T-helper 2 cell (primary cell): ENCODE measurements around the gene CEP112.

ENCODE experiments used
- DNase-seq, 5 experiments: peaks; one replicate each; pipeline versions ENCODE4 v3.0.0 to v3.0.0-alpha.2; 2012 to 2022

CEP112 gene

GRCh38 chr17:66063686-66064085 lies 128.2 kb downstream of the CEP112 start:
- DNase-seq = no peak

GRCh38 chr17:66056148-66056547 lies 135.8 kb downstream of the CEP112 start:
- DNase-seq = no peak

GRCh38 chr17:66054242-66054641 lies 137.7 kb downstream of the CEP112 start:
- DNase-seq = no peak

- no peak for DNase-seq
These were observed 147.8 kb downstream of the CEP112 start for GRCh38 chr17:66044083-66044482.

- no peak for DNase-seq
These were observed 148.5 kb downstream of the CEP112 start for GRCh38 chr17:66043419-66043818.

GRCh38 chr17:66040402-66040801 lies 151.5 kb downstream of the CEP112 start:
- no peak for DNase-seq

- DNase-seq = no peak
These were observed 153.8 kb downstream of the CEP112 start for GRCh38 chr17:66038125-66038524.

GRCh38 chr17:66037221-66037620 lies 154.7 kb downstream of the CEP112 start:
- no peak for DNase-seq

- peak in 1 of 5 experiments; percentile 92 for DNase-seq
These were observed 159.7 kb downstream of the CEP112 start for GRCh38 chr17:66032082-66032712.

- DNase-seq = no peak
These were observed 166.4 kb downstream of the CEP112 start for GRCh38 chr17:66025551-66025950.

GRCh38 chr17:66021757-66022156 lies 170.2 kb downstream of the CEP112 start:
- no peak for DNase-seq

GRCh38 chr17:66018786-66019185 lies 173.1 kb downstream of the CEP112 start:
- no peak for DNase-seq

GRCh38 chr17:66016231-66016630 lies 175.7 kb downstream of the CEP112 start:
- DNase-seq = no peak

- DNase-seq = no peak
These were observed 183.3 kb downstream of the CEP112 start for GRCh38 chr17:66008680-66009079.

- no peak for DNase-seq
These were observed 185.3 kb downstream of the CEP112 start for GRCh38 chr17:66006654-66007053.

GRCh38 chr17:66002812-66003211 lies 189.1 kb downstream of the CEP112 start:
- no peak for DNase-seq

GRCh38 chr17:66002063-66002585 lies 189.8 kb downstream of the CEP112 start:
- DNase-seq = no peak

- DNase-seq = peak in 1 of 5 experiments; percentile 51
These were observed 191.7 kb downstream of the CEP112 start for GRCh38 chr17:66000216-66000615.

- no peak for DNase-seq
These were observed 193.3 kb downstream of the CEP112 start for GRCh38 chr17:65998675-65999074.

- no peak for DNase-seq
These were observed 197.3 kb downstream of the CEP112 start for GRCh38 chr17:65994679-65995078.

GRCh38 chr17:65994114-65994513 lies 197.8 kb downstream of the CEP112 start:
- peak in 1 of 5 experiments; percentile 71 for DNase-seq

GRCh38 chr17:65990593-65990992 lies 201.3 kb downstream of the CEP112 start:
- no peak for DNase-seq

GRCh38 chr17:65988451-65988850 lies 203.5 kb downstream of the CEP112 start:
- no peak for DNase-seq

GRCh38 chr17:65987988-65988387 lies 203.9 kb downstream of the CEP112 start:
- peak in 1 of 5 experiments; percentile 41 for DNase-seq

GRCh38 chr17:65985571-65985970 lies 206.4 kb downstream of the CEP112 start:
- no peak for DNase-seq
